GM12801 (cell line): ENCODE results near the gene USP15.

Experiments
- CTCF ChIP-seq: IDR thresholded peaks from one replicate; pipeline ENCODE4 v1.5.1; 2011; ENCODE audit warnings: control low read depth; ENCODE audit not compliant: insufficient read length; ENCODE audit errors: extremely low read depth

The USP15 gene

GRCh38 chr12:62264706-62265105, 4.5 kb downstream of the USP15 start:
- TF ChIP-seq CTCF, result no peak

- TF ChIP-seq CTCF, result no peak
Measured at GRCh38 chr12:62265511-62265910, 5.3 kb downstream of the USP15 start.

GRCh38 chr12:62267026-62267425, 6.8 kb downstream of the USP15 start:
- no peak for TF ChIP-seq CTCF

GRCh38 chr12:62267480-62267879, 7.3 kb downstream of the USP15 start:
- TF ChIP-seq CTCF, result no peak

- TF ChIP-seq CTCF, result no peak
Measured at GRCh38 chr12:62268956-62269355, 8.8 kb downstream of the USP15 start.

GRCh38 chr12:62269464-62270228, 9.4 kb downstream of the USP15 start:
- no peak for TF ChIP-seq CTCF

- no peak for TF ChIP-seq CTCF
Measured at GRCh38 chr12:62270384-62270783, 10.2 kb downstream of the USP15 start.

GRCh38 chr12:62270872-62271271, 10.7 kb downstream of the USP15 start:
- no peak for TF ChIP-seq CTCF
